ENCODE data around the gene NAPA. TPM values are rescaled to one million over a fixed set of nuclear protein-coding genes. Genes with fewer than 3 reads are reported as not detected.

The NAPA gene
- total and polyA plus RNA-seq, 2 of the 13 experiments (the other 11 are each of a cell fraction or from before 2014, with no cell fraction given) = 32.6 to 65.9 TPM

DNA sequence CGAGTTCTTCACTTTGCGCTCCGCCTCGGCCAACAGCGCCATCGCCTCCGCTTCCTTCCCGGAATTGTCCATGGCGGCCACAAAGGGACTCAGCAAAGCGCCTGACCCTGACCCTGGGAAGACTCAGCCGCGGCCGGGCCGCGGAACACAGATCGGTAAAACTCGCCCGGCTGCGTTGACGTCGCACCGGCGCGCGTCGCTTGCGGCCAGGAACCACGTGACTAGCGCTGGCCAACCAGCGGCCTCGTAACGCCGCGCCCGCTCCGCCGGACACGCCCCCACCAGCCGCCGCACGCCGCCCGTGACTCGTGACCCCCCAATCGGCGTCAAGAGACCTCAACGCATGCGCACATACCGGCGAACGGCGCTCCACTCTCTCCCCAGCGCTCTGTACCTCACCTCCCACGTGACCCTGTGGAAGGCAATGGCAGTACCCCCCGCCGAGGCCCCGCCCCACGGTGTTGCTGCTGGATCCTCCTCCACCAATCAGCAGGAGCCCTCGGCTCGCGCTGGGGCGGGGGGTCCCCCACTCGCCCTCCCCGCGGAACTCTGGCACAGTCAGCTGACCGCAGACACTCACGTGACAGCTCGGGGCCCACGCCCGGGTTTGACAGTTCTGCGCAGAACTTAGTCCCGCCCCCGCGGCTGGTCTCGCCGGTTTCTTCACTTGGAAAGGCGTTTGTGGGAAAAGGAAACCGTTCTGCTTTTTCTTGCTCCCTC is at the start of gene NAPA (continued):
- TF ChIP-seq, protein P1, sequence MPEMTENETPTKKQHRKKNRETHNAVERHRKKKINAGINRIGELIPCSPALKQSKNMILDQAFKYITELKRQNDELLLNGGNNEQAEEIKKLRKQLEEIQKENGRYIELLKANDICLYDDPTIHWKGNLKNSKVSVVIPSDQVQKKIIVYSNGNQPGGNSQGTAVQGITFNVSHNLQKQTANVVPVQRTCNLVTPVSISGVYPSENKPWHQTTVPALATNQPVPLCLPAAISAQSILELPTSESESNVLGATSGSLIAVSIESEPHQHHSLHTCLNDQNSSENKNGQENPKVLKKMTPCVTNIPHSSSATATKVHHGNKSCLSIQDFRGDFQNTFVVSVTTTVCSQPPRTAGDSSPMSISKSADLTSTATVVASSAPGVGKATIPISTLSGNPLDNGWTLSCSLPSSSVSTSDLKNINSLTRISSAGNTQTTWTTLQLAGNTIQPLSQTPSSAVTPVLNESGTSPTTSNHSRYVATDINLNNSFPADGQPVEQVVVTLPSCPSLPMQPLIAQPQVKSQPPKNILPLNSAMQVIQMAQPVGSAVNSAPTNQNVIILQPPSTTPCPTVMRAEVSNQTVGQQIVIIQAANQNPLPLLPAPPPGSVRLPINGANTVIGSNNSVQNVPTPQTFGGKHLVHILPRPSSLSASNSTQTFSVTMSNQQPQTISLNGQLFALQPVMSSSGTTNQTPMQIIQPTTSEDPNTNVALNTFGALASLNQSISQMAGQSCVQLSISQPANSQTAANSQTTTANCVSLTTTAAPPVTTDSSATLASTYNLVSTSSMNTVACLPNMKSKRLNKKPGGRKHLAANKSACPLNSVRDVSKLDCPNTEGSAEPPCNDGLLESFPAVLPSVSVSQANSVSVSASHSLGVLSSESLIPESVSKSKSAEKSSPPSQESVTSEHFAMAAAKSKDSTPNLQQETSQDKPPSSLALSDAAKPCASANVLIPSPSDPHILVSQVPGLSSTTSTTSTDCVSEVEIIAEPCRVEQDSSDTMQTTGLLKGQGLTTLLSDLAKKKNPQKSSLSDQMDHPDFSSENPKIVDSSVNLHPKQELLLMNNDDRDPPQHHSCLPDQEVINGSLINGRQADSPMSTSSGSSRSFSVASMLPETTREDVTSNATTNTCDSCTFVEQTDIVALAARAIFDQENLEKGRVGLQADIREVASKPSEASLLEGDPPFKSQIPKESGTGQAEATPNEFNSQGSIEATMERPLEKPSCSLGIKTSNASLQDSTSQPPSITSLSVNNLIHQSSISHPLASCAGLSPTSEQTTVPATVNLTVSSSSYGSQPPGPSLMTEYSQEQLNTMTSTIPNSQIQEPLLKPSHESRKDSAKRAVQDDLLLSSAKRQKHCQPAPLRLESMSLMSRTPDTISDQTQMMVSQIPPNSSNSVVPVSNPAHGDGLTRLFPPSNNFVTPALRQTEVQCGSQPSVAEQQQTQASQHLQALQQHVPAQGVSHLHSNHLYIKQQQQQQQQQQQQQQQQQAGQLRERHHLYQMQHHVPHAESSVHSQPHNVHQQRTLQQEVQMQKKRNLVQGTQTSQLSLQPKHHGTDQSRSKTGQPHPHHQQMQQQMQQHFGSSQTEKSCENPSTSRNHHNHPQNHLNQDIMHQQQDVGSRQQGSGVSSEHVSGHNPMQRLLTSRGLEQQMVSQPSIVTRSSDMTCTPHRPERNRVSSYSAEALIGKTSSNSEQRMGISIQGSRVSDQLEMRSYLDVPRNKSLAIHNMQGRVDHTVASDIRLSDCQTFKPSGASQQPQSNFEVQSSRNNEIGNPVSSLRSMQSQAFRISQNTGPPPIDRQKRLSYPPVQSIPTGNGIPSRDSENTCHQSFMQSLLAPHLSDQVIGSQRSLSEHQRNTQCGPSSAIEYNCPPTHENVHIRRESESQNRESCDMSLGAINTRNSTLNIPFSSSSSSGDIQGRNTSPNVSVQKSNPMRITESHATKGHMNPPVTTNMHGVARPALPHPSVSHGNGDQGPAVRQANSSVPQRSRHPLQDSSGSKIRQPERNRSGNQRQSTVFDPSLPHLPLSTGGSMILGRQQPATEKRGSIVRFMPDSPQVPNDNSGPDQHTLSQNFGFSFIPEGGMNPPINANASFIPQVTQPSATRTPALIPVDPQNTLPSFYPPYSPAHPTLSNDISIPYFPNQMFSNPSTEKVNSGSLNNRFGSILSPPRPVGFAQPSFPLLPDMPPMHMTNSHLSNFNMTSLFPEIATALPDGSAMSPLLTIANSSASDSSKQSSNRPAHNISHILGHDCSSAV (CRISPR knock-in tag; IDR thresholded peaks at IDR 0.05; ENCODE audit: borderline replicate concordance) = no peak
- TF ChIP-seq TCF7 (IDR thresholded peaks at IDR 0.05; ENCODE audit: low read depth) (no peak), ZNF510 (CRISPR knock-in tag; IDR thresholded peaks at IDR 0.05; ENCODE audit: low read depth) (0 out of 2 replicates have a peak, but pooled peaks have one; percentile 21), NCOA5 (CRISPR knock-in tag; IDR thresholded peaks at IDR 0.05) (no peak), GATAD2A (CRISPR knock-in tag; IDR thresholded peaks at IDR 0.05) (peak; percentile 57), EP300 (IDR thresholded peaks at IDR 0.05; ENCODE audit: low read depth in 2 of 2, low read length in 2 of 2) (peak in 1 of 2 experiments; percentile 43; a peak in 2 of 4 replicates), EP300 (CRISPR knock-in tag; IDR thresholded peaks at IDR 0.05; ENCODE audit: borderline replicate concordance) (no peak; the same call in 1 of the 2 replicates), PRPF4 (IDR thresholded peaks at IDR 0.05; ENCODE audit: low read depth, low read length, poor library complexity, severe bottlenecking) (no peak), ZNF598 (CRISPR knock-in tag; IDR thresholded peaks at IDR 0.05; ENCODE audit: borderline replicate concordance) (peak; percentile 63; the same call in 1 of the 2 replicates), MEIS1 (CRISPR knock-in tag; IDR thresholded peaks at IDR 0.05; ENCODE audit: borderline replicate concordance) (peak; percentile 91; the same call in 1 of the 2 replicates), ZBTB46 (CRISPR knock-in tag; IDR thresholded peaks at IDR 0.05; ENCODE audit: borderline replicate concordance) (no peak), HOMEZ (CRISPR knock-in tag; IDR thresholded peaks at IDR 0.05; ENCODE audit: low read depth) (peak; percentile 38; the same call in 1 of the 2 replicates), ZNF264 (CRISPR knock-in tag; IDR thresholded peaks at IDR 0.05) (no peak), SMYD3 (CRISPR knock-in tag; IDR thresholded peaks at IDR 0.05) (no peak), ZNF878 (CRISPR knock-in tag; IDR thresholded peaks at IDR 0.05) (no peak)
- TF ChIP-seq, protein P2, sequence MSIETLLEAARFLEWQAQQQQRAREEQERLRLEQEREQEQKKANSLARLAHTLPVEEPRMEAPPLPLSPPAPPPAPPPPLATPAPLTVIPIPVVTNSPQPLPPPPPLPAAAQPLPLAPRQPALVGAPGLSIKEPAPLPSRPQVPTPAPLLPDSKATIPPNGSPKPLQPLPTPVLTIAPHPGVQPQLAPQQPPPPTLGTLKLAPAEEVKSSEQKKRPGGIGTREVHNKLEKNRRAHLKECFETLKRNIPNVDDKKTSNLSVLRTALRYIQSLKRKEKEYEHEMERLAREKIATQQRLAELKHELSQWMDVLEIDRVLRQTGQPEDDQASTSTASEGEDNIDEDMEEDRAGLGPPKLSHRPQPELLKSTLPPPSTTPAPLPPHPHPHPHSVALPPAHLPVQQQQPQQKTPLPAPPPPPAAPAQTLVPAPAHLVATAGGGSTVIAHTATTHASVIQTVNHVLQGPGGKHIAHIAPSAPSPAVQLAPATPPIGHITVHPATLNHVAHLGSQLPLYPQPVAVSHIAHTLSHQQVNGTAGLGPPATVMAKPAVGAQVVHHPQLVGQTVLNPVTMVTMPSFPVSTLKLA (IDR thresholded peaks at IDR 0.05) = peak; percentile 92
